ENCODE data around the gene TMED1.
A peak's percentile ranks its signal among the peaks of the same experiment; 100 is the strongest.
"Not testable (repeated sequence)": the region's sequence is repeated elsewhere in the genome, so short reads cannot be mapped to it uniquely, and the experiment has no call there.

Gene TMED1

GRCh38 chr19:10838377-10838776, 2.4 kb upstream of the TMED1 start:
- no peak for DNase-seq
- intact Hi-C loops (cut with DNase I): loop anchor here (10.0 kb wide), 1 partner anchor 124 kb away; the partner anchor contains the start of gene DNM2

DNA sequence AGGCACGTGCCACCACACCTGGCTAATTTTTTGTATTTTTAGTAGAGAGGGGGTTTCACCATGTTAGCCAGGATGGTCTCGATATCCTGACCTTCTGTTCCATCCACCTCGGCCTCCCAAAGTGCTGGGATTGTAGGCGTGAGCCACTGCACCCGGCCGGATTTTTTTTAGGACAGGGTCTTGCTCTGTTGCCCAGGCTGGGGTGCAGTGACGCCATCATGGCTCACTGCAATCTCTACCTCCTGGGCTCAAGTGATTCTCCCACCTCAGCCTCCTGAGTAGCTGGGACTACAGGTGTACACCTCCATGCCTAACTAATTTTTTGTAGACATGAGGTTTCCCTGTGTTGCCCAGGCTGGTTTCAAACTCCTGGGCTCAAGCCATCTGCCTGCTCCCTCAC, 1.6 kb upstream of the TMED1 start:
- not testable (repeated sequence) for DNase-seq

DNA sequence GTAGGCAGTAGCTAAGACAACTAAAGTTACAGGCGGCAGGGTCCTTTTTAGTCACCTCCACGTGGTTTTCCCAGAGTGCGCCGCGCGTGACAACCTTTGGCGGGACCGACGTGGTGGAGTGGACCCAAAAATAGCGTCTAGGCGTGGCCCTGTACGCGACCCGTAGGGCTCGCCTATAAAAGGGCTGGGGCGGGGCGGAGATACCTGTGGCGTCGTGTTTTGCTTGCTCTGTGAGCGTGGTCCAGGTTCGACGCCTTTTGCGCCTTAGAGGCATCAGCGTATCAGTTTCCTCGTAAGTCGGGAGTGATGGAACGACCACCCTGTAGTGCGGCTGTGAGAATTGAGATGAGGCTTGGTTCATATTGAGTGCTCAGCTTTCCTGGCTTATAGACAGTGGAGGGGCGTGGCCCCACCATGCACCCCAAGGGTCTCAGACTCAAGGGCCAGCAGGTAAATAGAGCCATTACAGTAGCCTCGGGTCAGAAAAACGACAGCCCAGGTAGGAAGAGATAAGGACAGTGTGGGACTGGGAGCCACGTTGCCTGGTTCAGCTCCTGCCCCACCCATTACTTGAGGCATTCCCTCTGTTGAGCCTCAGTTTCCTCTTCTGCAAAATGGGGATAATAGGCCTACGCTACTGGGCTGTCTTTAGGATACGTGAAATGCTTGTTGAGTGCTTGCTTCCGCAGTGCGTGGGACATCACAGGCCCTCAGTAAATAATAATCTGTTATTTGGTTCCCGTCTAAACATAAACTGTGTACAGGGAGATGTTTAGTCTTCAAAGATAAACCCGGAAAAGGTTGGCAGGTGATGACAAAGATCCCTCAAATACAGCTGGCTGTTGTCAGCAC, 693 bp upstream of the TMED1 start:
- peak in 40 of 42 donors; percentile 75 to 94 (median 86) for DNase-seq
- intact Hi-C loops (cut with DNase I): loop anchor here (10.0 kb wide), 1 partner anchor 122 kb away; the partner anchor contains the start of gene DNM2

More for the DNA sequence above, 1.6 kb upstream of the TMED1 start:
- intact Hi-C loops (cut with DNase I): loop anchor here (10.0 kb wide), 1 partner anchor 123 kb away; the partner anchor contains the start of gene DNM2

DNA sequence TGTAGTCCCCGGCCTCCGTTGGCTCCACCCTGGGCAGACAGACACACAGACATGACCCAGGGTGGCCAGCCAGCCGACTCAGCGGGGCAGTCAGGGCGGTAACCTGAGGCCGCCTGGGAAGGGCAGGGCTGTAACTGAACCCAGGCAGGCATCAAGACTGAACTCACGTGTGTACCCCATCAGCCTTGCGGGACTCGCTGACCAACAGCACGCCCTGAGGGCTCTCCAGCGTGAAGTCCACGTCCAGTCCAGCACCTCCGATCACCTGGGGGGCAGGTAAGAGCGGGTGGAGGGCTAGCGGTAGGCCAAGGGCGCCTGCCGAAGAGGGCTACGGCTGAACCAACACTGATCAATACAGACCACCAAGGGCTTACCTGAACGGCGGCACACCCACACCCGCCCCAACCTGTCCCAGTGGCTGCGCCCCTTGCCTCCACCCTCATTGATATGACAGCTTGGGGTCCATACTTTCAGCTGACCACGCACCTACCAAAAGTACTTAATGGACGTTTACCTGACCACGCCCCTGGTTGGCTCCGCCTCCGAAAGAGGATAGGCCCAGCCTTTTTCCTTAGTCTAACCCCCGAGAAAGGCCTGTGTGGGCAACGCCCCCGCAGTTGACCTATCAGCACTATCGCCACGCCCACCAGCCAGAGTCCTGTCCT, 791 bp downstream of the TMED1 start:
- intact Hi-C loops (cut with DNase I): loop anchor here (10.0 kb wide), 1 partner anchor 120 kb away; the partner anchor contains the start of gene DNM2
- DNase-seq: peak in 11 of 42 donors; percentile 9 to 40 (median 27)

GRCh38 chr19:10832939-10833296, 3.1 kb downstream of the TMED1 start:
- peak in 1 of 42 donors; percentile 15 for DNase-seq
- intact Hi-C loops (cut with DNase I): loop anchor here (10.0 kb wide), 1 partner anchor 118 kb away; the partner anchor contains the start of gene DNM2

DNA sequence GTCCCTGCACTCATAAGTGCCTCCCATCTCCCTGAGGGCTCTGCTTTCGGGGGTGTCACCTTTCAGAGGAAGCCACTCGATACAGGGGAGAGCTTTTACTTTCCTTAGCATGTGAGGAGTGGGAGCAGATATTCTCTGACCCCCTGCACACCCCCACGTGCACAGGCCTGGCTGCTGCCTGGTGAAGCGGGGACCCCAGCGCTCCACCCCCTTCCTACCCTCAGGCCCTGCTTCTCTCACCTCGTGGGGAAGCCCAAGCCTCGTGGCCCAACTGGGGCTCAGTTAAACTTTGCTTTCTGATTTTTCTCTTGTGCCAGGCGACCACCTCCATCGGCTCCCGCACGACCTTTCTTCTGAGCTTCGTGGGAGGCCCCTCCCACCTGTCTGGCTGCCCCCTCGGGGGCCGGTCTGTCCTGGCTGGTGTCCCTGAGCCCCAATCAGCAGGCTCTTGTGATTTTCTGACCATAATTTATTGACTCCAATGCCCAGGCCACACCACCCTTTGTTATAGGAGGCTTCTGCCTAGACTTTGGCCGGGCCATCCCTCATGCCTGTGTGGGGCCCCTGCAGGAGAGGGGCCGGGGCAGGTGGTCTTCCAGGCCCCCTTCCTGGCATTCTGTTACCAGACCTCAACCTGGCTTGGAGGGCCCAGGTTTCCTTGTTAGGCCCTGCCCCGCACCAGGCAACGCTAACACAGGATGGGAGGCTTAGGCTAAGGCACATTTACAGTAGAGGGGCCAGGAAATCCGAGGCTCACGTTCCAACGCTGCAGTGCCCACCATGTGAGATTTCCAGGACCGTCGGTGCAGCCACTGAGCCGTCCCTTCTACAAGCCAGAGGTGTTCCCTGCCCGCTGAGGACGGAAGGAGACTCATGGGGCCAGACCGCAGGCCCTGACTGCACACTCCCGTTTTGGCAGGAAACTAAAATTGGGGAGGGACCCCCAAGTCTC, 3.7 kb downstream of the TMED1 start:
- intact Hi-C loops (cut with DNase I): loop anchor here (10.0 kb wide), 1 partner anchor 117 kb away; the partner anchor contains the start of gene DNM2
- DNase-seq: peak in 2 of 42 donors; percentile 12 to 35

- intact Hi-C loops (cut with DNase I): loop anchor here (10.0 kb wide), 1 partner anchor 116 kb away; the partner anchor contains the start of gene DNM2
- DNase-seq: no peak
These were observed 4.9 kb downstream of the TMED1 start for GRCh38 chr19:10830931-10831779.

- DNase-seq: no peak
- intact Hi-C loops (cut with DNase I): loop anchor here (10.0 kb wide), 1 partner anchor 116 kb away; the partner anchor contains the start of gene DNM2
These were observed 5.6 kb downstream of the TMED1 start for GRCh38 chr19:10830370-10830769.

- intact Hi-C loops (cut with DNase I): loop anchor here (10.0 kb wide), 1 partner anchor 115 kb away; the partner anchor contains the start of gene DNM2
- DNase-seq: no peak
These were observed 6.0 kb downstream of the TMED1 start for GRCh38 chr19:10829967-10830366.

GRCh38 chr19:10828981-10829821, 6.8 kb downstream of the TMED1 start:
- peak in 2 of 42 donors; percentile 6 to 42 for DNase-seq
- intact Hi-C loops (cut with DNase I): no loop called here

GRCh38 chr19:10826846-10827245, 9.2 kb downstream of the TMED1 start:
- intact Hi-C loops (cut with DNase I): no loop called here
- peak in 1 of 42 donors; percentile 9 for DNase-seq

DNA sequence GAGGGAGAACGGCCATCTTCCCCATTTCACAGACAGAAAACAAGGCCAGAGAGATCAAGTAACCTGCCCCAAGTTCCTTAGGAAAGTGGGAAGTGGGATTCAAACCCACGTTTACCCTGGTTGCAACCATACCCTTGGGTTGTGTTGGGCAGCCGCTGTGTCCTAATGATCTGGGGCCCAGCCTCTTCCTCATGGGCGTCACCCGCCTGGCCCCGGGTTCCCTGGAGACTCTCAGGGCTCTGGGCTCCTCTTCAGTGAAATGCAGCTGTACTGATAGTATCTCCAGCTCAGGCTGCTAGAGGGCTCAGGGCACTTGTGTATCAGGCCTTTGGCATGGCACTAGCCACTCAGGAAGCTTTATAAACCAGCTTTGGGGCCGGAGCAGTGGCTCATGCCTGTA, 9.8 kb downstream of the TMED1 start:
- DNase-seq: no peak
- intact Hi-C loops (cut with DNase I): no loop called here

- intact Hi-C loops (cut with DNase I): no loop called here
- DNase-seq: no peak
These were observed 12.3 kb downstream of the TMED1 start for GRCh38 chr19:10823690-10824089.

DNA sequence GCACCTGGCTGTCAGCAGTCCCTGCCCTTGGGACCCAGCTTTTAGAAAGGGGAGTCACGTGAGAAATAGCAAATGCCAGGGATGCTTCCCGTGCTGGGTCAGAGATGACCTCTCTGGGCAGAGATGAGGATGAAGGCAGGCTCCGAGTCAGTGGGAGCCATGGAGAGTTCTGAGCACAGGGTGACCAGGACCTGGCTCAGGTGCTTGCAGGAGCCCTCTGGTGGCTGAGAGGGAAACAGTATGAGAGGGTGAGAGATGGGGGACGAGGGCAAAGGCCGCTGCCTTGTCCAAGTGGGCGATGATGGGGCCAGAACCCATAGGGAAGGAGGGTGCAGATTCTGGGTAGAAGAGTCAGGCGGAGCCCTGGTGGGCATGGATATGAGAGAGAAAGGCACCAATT, 15.8 kb downstream of the TMED1 start:
- DNase-seq: no peak
- intact Hi-C loops (cut with DNase I): no loop called here

DNA sequence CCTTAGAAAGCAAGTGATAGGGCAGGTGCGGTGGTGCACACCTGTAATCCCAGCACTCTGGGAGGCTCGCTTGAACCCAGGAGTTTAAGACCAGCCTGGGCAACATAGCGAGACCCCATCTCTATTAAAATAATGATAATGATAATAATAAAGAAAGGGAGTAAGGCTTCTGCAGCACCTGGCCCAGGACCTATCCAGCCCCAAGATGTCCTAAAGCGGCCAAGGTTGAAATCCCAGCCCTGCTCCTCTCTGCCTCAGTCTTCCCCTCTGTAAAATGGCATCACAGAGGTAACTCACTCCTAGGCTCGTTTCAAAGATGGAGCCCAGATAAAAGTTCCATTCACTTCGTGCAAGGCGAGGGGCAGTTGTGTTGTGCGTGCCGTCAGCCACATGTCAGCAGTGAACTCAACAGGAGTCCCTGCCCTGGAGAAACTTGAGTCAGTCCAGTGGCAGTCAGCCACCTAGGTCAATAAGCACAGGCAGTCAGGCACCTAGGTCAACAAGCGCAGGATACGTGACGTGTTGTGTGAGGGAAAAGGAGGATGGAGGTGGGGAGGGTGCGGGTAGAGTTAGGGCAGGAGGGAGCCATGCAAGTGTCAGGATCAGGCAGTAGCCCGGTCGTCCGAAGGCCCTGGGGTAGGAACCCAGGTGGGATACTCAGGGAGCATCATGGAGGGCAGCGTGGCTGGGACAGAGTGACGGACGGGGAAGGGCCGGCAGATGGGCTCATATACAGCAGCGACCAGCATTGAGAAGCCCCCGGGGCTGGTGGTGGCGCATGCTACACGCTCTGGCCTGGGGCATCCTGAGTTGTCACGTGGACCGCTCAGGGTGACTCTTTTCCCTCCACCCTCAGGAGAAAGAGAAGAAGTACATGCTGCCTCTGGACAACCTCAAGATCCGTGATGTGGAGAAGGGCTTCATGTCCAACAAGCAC, 16.6 kb downstream of the TMED1 start:
- intact Hi-C loops (cut with DNase I): no loop called here

More for the DNA sequence above, 16.6 kb downstream of the TMED1 start:
- DNase-seq: no peak

Data from head of caudate nucleus (tissue), 42 donors.